H1 (cell line): ENCODE data around the gene ACBD4. TPM values are rescaled to one million over a fixed set of nuclear protein-coding genes. Genes with fewer than 3 reads are reported as not detected.

ENCODE experiments used
- ASH2L ChIP-seq: fragments of 200-600, 300-600 bp; sonication (generic); IDR thresholded peaks from one replicate; pipeline ENCODE4 v1.7.1; 2017; ENCODE audit warnings: low read length
- ATF2 ChIP-seq: IDR thresholded peaks from 2 replicates; pipeline ENCODE4 v1.6.1; 2012; ENCODE audit warnings: low read length, inconsistent platforms
- BRCA1 ChIP-seq: IDR thresholded peaks from 2 replicates; pipeline ENCODE4 v1.6.1; 2012; ENCODE audit warnings: low read depth, low read length, improper control_type of control experiment
- CEBPB ChIP-seq: IDR thresholded peaks from 2 replicates; pipeline ENCODE4 v1.6.1; 2012; ENCODE audit warnings: low read depth, low read length
- CHD1 ChIP-seq: IDR thresholded peaks from 2 replicates; pipeline ENCODE4 v1.6.1; 2012; ENCODE audit warnings: low read depth, low read length, improper control_type of control experiment
- CTCF ChIP-seq, 3 experiments: IDR thresholded peaks; 1 replicate in 2 of 3; 2 replicates in 1 of 3; pipeline versions ENCODE4 v1.5.1 to v1.6.1; 2011; ENCODE audit warnings: low read length in 3 of 3, mild to moderate bottlenecking in 3 of 3, inconsistent platforms in 2 of 3, low read depth in 1 of 3, moderate library complexity in 1 of 3; ENCODE audit not compliant: insufficient read depth in 1 of 3; ENCODE audit errors: control extremely low read depth in 1 of 3
- EGR1 ChIP-seq: IDR thresholded peaks from 2 replicates; pipeline ENCODE4 v1.6.1; 2011; ENCODE audit warnings: low read depth, low read length, borderline replicate concordance
- HDAC6 ChIP-seq: IDR thresholded peaks from one replicate; pipeline ENCODE4 v1.7.1; 2012; ENCODE audit warnings: low read depth, mild to moderate bottlenecking, inconsistent platforms, low read length, moderate library complexity
- JUND ChIP-seq: IDR thresholded peaks from 2 replicates; pipeline ENCODE4 v1.6.1; 2011; ENCODE audit warnings: mild to moderate bottlenecking, improper control_type of control experiment, low read length
- MAFK ChIP-seq: IDR thresholded peaks from 2 replicates; pipeline ENCODE4 v1.6.1; 2012; ENCODE audit warnings: low read depth, mild to moderate bottlenecking, improper control_type of control experiment, low read length
- NRF1 ChIP-seq: IDR thresholded peaks from 2 replicates; pipeline ENCODE4 v1.6.1; 2011; ENCODE audit warnings: mild to moderate bottlenecking, low read depth, low read length, improper control_type of control experiment
- RAD21 ChIP-seq, 2 experiments: IDR thresholded peaks in 1 of 2; conservative IDR thresholded peaks in 1 of 2; 2 replicates each; pipeline ENCODE4 v1.6.1; 2011; ENCODE audit warnings: low read depth in 2 of 2, low read length in 2 of 2, improper control_type of control experiment in 1 of 2, inconsistent platforms in 1 of 2, mild to moderate bottlenecking in 1 of 2, moderate library complexity in 1 of 2
- RXRA ChIP-seq: IDR thresholded peaks from 2 replicates; pipeline ENCODE4 v1.6.1; 2011; ENCODE audit warnings: low read depth, mild to moderate bottlenecking, low read length, moderate library complexity; ENCODE audit not compliant: insufficient read depth
- SIN3A ChIP-seq, 2 experiments: IDR thresholded peaks in 1 of 2; conservative IDR thresholded peaks in 1 of 2; 2 replicates each; pipeline ENCODE4 v1.6.1; 2011 to 2012; ENCODE audit warnings: low read length in 2 of 2, improper control_type of control experiment in 1 of 2, low read depth in 1 of 2, mild to moderate bottlenecking in 1 of 2
- SIRT6 ChIP-seq: IDR thresholded peaks from one replicate; pipeline ENCODE4 v1.7.1; 2012; ENCODE audit warnings: low read length, inconsistent platforms
- SIX5 ChIP-seq: IDR thresholded peaks from 2 replicates; pipeline ENCODE4 v1.6.1; 2011; ENCODE audit warnings: mild to moderate bottlenecking, low read depth, low read length
- SRF ChIP-seq: IDR thresholded peaks from 2 replicates; pipeline ENCODE4 v1.6.1; 2011; ENCODE audit warnings: mild to moderate bottlenecking, low read depth, low read length, moderate library complexity
- SUZ12 ChIP-seq: fragments of 200-600 bp; sonication (generic); IDR thresholded peaks from 2 replicates; pipeline ENCODE4 v1.6.1; 2012; ENCODE audit warnings: mild to moderate bottlenecking, inconsistent platforms, low read length, moderate library complexity, mixed read lengths
- TAF1 ChIP-seq: IDR thresholded peaks from 2 replicates; pipeline ENCODE4 v1.6.1; 2011; ENCODE audit warnings: mild to moderate bottlenecking, low read depth, low read length
- TCF12 ChIP-seq: IDR thresholded peaks from 2 replicates; pipeline ENCODE4 v1.6.1; 2011; ENCODE audit warnings: low read depth, mild to moderate bottlenecking, low read length
- polyA plus RNA-seq, 7 experiments: library from polyadenylated mRNA; depleted of rRNA in 3 of 7; stranded (reverse) in 5 of 7; unstranded in 2 of 7; fragments of >200 nt in 5 of 7; fragments of 200-250 nt in 2 of 7; gene quantifications; 1 replicate in 5 of 7; 2 replicates in 1 of 7; 4 replicates in 1 of 7; pipeline versions ENCODE4 v1.2.1 to v1.2.3, GENCODE V29; 2011 to 2013; ENCODE audit warnings: missing spikeins in 2 of 7, mixed read lengths in 2 of 7
- total RNA-seq: library from RNA; stranded (reverse); fragmentation: NEBNext Ultra II Directional; extraction: Animal tissue kit (Norgen Biotek cat#: 25700); gene quantifications from 2 replicates; pipeline ENCODE4 v1.2.1, GENCODE V29; 2021

ACBD4 gene
- total and polyA plus RNA-seq, 2 of the 8 experiments (the other 6 are each of a cell fraction or from before 2014, with no cell fraction given): 7.3 to 10.7 TPM

- TF ChIP-seq EGR1 (peak; percentile 58; the same call in 1 of the 2 replicates), SRF (no peak), RXRA (no peak), SIX5 (peak; percentile 38; the same call in 1 of the 2 replicates), CEBPB (no peak), BRCA1 (no peak), ASH2L (no peak), SIN3A (conservative IDR thresholded peaks at IDR 0.05 in 1 of 2, IDR thresholded peaks at IDR 0.05 in 1 of 2; ENCODE audit: low read depth in 1 of 2, low read length in 2 of 2) (peak; percentile 29 to 61; a peak in 1 of 4 replicates), MAFK (no peak), CTCF (IDR thresholded peaks at IDR 0.05; ENCODE audit: control extremely low read depth in 1 of 3, insufficient read depth in 1 of 3, low read depth in 1 of 3, low read length in 3 of 3) (no peak), ATF2 (peak; percentile 87), SIRT6 (peak; percentile 51), TAF1 (peak; percentile 100), NRF1 (peak; percentile 99), HDAC6 (peak; percentile 58), RAD21 (IDR thresholded peaks at IDR 0.05 in 1 of 2, conservative IDR thresholded peaks at IDR 0.05 in 1 of 2; ENCODE audit: low read depth in 2 of 2, low read length in 2 of 2) (no peak), CHD1 (no peak), TCF12 (0 out of 2 replicates have a peak, but pooled peaks have one; percentile 58), SUZ12 (no peak), JUND (no peak)
Measured at GRCh38 chr17:45148183-45149036, 12.9 kb downstream of the ACBD4 start, which contains the start of gene HEXIM1 (continued).
